Karpas-422 (cell line): ENCODE results near the gene NTM. TPM values are rescaled to one million over a fixed set of nuclear protein-coding genes. Genes with fewer than 3 reads are reported as not detected.
"Not testable (repeated sequence)": the region's sequence is repeated elsewhere in the genome, so short reads cannot be mapped to it uniquely, and the experiment has no call there.

ENCODE experiments used
- DNase-seq: peaks from one replicate; pipeline ENCODE4 v3.0.0-alpha.2; 2015
- H2AFZ ChIP-seq: fragments of 200-600 bp; sonication (generic); 2 replicates; pipeline ENCODE4 v1.6.1; 2014; ENCODE audit warnings: antibody characterized with exemption, low read length, mixed read lengths
- H3K27ac ChIP-seq: fragments of 200-600 bp; sonication (generic); 2 replicates; pipeline ENCODE4 v1.5.1; 2014; ENCODE audit warnings: mild to moderate bottlenecking, low read length, moderate library complexity
- H3K27me3 ChIP-seq: fragments of 200-600 bp; sonication (generic); 2 replicates; pipeline ENCODE4 v1.6.1; 2014; ENCODE audit warnings: low read length, mixed read lengths
- H3K36me3 ChIP-seq: fragments of 200-600 bp; sonication (generic); 2 replicates; pipeline ENCODE4 v1.6.1; 2014; ENCODE audit warnings: low read length, mixed read lengths; ENCODE audit not compliant: insufficient read depth
- H3K4me1 ChIP-seq: fragments of 200-600 bp; sonication (generic); 2 replicates; pipeline ENCODE4 v1.6.1; 2014; ENCODE audit warnings: mild to moderate bottlenecking, low read length, mixed read lengths
- H3K4me2 ChIP-seq: fragments of 200-600 bp; sonication (generic); 2 replicates; pipeline ENCODE4 v1.6.1; 2014; ENCODE audit warnings: low read length, low read depth, mild to moderate bottlenecking; ENCODE audit not compliant: poor library complexity, severe bottlenecking
- H3K4me3 ChIP-seq: fragments of 200-600 bp; sonication (generic); 2 replicates; pipeline ENCODE4 v1.5.1; 2014; ENCODE audit warnings: mild to moderate bottlenecking, antibody characterized with exemption, low read length, mixed read lengths
- H3K79me2 ChIP-seq: fragments of 200-600 bp; sonication (generic); 2 replicates; pipeline ENCODE4 v1.6.1; 2014; ENCODE audit warnings: mild to moderate bottlenecking, low read length, mixed read lengths
- H3K9ac ChIP-seq: fragments of 200-600 bp; sonication (generic); 2 replicates; pipeline ENCODE4 v1.6.0; 2014; ENCODE audit warnings: low read length
- H3K9me2 ChIP-seq: fragments of 200-600 bp; sonication (generic), shearing (Covaris generic); replicated peaks from 2 replicates; pipeline ENCODE4 v1.6.0; 2014; ENCODE audit warnings: mild to moderate bottlenecking, low read length, moderate library complexity; ENCODE audit not compliant: insufficient read depth
- H3K9me3 ChIP-seq: fragments of 300-700, 200-600 bp; sonication (generic); 2 replicates; pipeline ENCODE4 v1.6.1; 2014; ENCODE audit warnings: low read length, mixed read lengths
- H4K20me1 ChIP-seq: fragments of 200-600 bp; sonication (generic); 2 replicates; pipeline ENCODE4 v1.6.1; 2014; ENCODE audit warnings: mild to moderate bottlenecking, antibody characterized with exemption, low read length, low read depth; ENCODE audit not compliant: insufficient read depth
- total RNA-seq: library from RNA; depleted of rRNA; stranded (reverse); fragments of >200 nt; shearing (Covaris generic); gene quantifications from 2 replicates; pipeline ENCODE4 v1.2.3, GENCODE V29; 2014; ENCODE audit warnings: low replicate concordance

The NTM gene
- total RNA-seq, 1 experiment from 2014 or later, result not detected

DNA sequence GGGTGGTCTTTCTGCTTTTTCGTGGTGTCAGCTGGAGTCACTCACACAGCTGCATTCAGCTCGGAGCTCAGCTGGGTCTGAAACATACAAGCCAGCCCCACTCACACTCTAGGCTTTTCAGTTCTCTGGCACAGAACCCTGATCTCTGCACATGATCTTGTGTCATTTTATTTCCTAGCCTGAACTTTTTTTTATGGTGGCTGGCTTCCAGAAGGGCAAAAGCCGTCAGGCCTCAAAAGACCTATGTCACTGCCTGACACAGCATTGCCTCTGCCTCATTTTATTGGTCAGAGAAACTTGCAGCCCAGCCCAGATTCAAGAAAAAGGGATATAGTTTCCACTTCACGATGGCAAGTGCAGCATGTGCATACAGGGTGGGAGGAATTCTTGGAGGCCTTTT, 117.8 kb downstream of the NTM start:
- Histone ChIP-seq H4K20me1 (no peaks in the 10 kb centered on the region), H3K27ac (no peak overlapping the region), H3K4me3 (no peak overlapping the region), H3K9me3 (no peaks in the 10 kb centered on the region), H3K27me3 (no peaks in the 10 kb centered on the region), H3K9ac (no peak overlapping the region), H3K4me2 (no peak overlapping the region), H3K79me2 (no peaks in the 10 kb centered on the region), H3K9me2 (no peaks in the 10 kb centered on the region), H3K36me3 (no peaks in the 10 kb centered on the region), H3K4me1 (no peaks in the 10 kb centered on the region), H2AFZ (no peak overlapping the region)
- DNase-seq, result no peak

DNA sequence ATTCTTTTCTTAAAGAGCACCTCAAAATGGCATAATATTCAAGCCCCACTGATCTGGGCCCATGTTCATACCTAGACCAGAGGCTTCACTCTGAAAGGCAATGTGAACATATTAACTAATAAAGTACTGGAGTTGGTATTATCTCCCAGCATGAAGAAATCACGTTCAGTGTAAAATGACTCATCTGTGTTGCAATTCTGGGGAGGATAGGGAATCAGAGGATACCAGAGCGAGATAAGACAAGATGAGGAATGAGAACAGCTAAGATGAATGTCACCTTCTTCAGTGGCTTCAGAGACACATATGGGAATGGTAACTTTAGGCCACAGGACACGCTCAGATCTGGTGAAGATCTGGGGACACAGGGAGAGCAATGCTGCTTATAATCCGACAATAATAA, 121.1 kb downstream of the NTM start:
- H3K4me2 ChIP-seq, result no peak overlapping the region
- no peaks in the 10 kb centered on the region for H3K9me2 ChIP-seq

DNA sequence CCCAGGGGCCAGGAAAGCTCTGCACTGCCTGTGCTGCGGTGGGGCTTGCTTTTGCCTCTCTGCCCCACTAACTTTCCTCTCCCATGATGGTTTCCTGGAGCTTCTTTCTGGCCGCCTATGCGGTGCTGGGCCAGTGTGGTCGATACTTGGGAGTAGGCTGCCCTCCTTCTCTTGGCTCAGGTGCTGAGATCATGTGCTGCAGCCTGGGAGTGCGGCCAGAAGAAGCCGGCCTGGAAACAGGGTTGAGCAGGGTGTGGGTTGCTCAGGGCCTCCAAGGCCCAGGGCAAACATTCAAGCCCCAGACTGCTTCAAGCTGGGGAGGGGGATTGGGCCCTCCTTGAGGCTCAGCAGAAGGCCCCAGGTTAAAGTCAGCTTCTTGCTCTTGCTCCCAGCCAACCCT, 125.0 kb downstream of the NTM start:
- no peak for DNase-seq
- no peak overlapping the region for H3K4me2 ChIP-seq
- H3K36me3 ChIP-seq, result no peaks in the 10 kb centered on the region
- H4K20me1 ChIP-seq, result no peaks in the 10 kb centered on the region
- H3K9me3 ChIP-seq, result no peaks in the 10 kb centered on the region
- H3K27ac ChIP-seq, result no peak overlapping the region
- no peaks in the 10 kb centered on the region for H3K9me2 ChIP-seq
- no peaks in the 10 kb centered on the region for H3K4me1 ChIP-seq
- H3K79me2 ChIP-seq, result no peaks in the 10 kb centered on the region
- H3K9ac ChIP-seq, result no peak overlapping the region
- H3K4me3 ChIP-seq, result no peak overlapping the region
- H2AFZ ChIP-seq, result no peak overlapping the region
- no peaks in the 10 kb centered on the region for H3K27me3 ChIP-seq

More for the DNA sequence above, 121.1 kb downstream of the NTM start:
- no peaks in the 10 kb centered on the region for H3K4me1 ChIP-seq
- DNase-seq, result no peak
- H3K9me3 ChIP-seq, result no peaks in the 10 kb centered on the region
- no peak overlapping the region for H2AFZ ChIP-seq
- H3K27ac ChIP-seq, result no peak overlapping the region
- no peaks in the 10 kb centered on the region for H3K27me3 ChIP-seq
- H3K36me3 ChIP-seq, result no peaks in the 10 kb centered on the region
- H3K9ac ChIP-seq, result no peak overlapping the region
- no peak overlapping the region for H3K4me3 ChIP-seq
- no peaks in the 10 kb centered on the region for H3K79me2 ChIP-seq
- H4K20me1 ChIP-seq, result no peaks in the 10 kb centered on the region

DNA sequence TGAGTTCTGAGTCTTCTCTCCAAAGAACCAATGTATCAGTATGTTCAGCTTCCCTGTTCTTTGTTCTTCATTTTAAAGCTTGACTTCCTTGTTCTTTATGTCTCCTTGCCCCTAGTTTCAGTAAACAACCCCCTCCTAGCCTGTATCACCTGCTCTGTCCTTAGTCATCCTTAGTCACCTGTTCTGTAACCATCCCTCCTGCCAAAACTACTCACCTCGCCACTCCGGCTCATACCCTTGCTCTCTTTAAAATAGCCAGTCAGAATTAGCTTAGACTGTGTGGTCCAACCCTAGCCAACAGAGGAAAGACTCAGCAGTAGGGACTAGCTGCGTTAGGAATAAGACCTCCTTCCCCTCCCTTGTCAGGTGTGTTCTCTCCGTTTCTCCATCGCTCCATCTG, 127.3 kb downstream of the NTM start:
- H4K20me1 ChIP-seq, H2AFZ ChIP-seq, H3K4me1 ChIP-seq, H3K36me3 ChIP-seq, H3K79me2 ChIP-seq, H3K4me3 ChIP-seq, H3K9me2 ChIP-seq, H3K9ac ChIP-seq, H3K27me3 ChIP-seq, H3K27ac ChIP-seq, H3K9me3 ChIP-seq, DNase-seq, H3K4me2 ChIP-seq: not testable (repeated sequence)

DNA sequence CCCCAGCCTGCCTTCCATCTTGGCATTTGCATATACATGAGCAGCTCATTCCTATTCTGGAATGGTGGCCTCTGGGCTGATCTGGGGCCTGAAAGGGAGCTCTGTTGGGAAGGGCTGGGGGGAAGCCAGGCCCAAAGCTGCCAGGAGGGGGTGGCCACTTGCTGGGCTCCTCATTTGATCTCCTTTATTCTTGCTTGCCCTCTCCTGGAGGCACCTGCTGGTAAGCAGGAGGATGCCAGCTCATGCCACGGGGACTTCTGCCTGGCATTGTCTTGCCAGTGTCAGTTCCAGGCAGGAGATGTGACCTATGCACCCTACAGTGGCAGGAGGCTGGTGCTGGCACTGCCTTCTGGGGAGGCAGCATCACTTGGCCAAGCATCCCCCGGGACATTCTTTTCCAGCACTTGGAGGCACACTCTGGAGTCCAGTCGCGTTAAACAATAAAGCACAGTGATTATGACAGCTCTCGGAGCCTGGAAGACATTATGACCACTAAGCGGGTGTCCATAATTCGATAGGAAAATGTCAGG, 128.3 kb downstream of the NTM start:
- Histone ChIP-seq H3K36me3 (no peaks in the 10 kb centered on the region), H3K27me3 (no peaks in the 10 kb centered on the region), H3K9me3 (no peaks in the 10 kb centered on the region), H3K4me2 (no peak overlapping the region), H3K4me1 (no peaks in the 10 kb centered on the region), H3K9ac (no peak overlapping the region), H4K20me1 (no peaks in the 10 kb centered on the region), H2AFZ (no peak overlapping the region), H3K4me3 (no peak overlapping the region), H3K79me2 (no peaks in the 10 kb centered on the region), H3K9me2 (no peaks in the 10 kb centered on the region), H3K27ac (no peak overlapping the region)
- no peak for DNase-seq

DNA sequence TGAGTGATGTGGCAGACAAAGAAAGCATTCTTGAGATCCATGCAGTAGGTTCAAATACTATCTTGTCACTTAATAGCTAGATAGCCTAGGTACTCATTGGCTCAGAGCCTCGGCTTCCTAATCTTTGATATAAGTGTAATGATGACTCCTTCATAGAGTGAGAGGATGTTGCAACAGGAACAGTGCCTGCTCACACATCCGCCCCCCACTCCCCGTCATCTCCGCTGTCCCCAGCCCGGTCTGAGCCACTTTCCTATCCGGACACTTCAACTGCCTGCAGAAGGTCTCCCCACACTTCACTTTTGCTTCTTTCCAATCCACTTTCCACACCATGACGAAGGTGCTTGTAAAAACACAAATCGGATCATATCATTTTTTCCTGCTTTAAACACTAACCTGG, 128.8 kb downstream of the NTM start:
- no peak for DNase-seq
- H3K27ac ChIP-seq, result no peak overlapping the region

DNA sequence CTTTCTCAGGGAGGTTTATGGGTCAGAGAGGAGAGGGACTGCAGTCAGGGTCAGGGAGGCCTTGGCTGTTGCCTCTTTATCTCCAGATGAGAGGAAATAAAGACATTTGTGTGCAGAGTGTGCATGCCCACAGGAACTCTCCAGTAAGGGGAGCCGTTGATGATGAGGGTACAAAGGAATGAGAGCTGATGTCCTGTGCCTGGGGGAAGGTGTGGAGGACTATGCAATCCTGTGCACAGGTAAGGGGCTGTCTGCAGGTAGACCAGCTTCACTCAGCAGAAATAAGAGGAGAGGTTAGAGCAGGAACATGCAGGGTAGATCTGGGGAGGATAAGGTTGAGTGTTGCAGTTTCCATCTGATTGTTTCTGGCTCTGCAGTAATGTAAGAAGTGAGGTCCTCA, 132.6 kb downstream of the NTM start:
- no peaks in the 10 kb centered on the region for H3K36me3 ChIP-seq
- H4K20me1 ChIP-seq, result no peaks in the 10 kb centered on the region
- no peak overlapping the region for H3K9ac ChIP-seq
- H3K4me3 ChIP-seq, result no peak overlapping the region
- no peak for DNase-seq
- no peak overlapping the region for H3K27ac ChIP-seq
- H3K27me3 ChIP-seq, result no peaks in the 10 kb centered on the region
- H3K79me2 ChIP-seq, result no peaks in the 10 kb centered on the region
- no peak overlapping the region for H3K4me2 ChIP-seq
- no peaks in the 10 kb centered on the region for H3K9me3 ChIP-seq
- no peaks in the 10 kb centered on the region for H3K9me2 ChIP-seq
- no peaks in the 10 kb centered on the region for H3K4me1 ChIP-seq
- H2AFZ ChIP-seq, result no peak overlapping the region

More for the DNA sequence above, 128.8 kb downstream of the NTM start:
- H3K4me2 ChIP-seq, result no peak overlapping the region
- no peak overlapping the region for H3K4me3 ChIP-seq
- no peak overlapping the region for H3K9ac ChIP-seq
- H3K27me3 ChIP-seq, result no peaks in the 10 kb centered on the region
- H2AFZ ChIP-seq, result no peak overlapping the region
- no peaks in the 10 kb centered on the region for H3K36me3 ChIP-seq
- no peaks in the 10 kb centered on the region for H4K20me1 ChIP-seq
- H3K79me2 ChIP-seq, result no peaks in the 10 kb centered on the region
- H3K9me3 ChIP-seq, result no peaks in the 10 kb centered on the region
- H3K9me2 ChIP-seq, result no peaks in the 10 kb centered on the region
- H3K4me1 ChIP-seq, result no peaks in the 10 kb centered on the region

DNA sequence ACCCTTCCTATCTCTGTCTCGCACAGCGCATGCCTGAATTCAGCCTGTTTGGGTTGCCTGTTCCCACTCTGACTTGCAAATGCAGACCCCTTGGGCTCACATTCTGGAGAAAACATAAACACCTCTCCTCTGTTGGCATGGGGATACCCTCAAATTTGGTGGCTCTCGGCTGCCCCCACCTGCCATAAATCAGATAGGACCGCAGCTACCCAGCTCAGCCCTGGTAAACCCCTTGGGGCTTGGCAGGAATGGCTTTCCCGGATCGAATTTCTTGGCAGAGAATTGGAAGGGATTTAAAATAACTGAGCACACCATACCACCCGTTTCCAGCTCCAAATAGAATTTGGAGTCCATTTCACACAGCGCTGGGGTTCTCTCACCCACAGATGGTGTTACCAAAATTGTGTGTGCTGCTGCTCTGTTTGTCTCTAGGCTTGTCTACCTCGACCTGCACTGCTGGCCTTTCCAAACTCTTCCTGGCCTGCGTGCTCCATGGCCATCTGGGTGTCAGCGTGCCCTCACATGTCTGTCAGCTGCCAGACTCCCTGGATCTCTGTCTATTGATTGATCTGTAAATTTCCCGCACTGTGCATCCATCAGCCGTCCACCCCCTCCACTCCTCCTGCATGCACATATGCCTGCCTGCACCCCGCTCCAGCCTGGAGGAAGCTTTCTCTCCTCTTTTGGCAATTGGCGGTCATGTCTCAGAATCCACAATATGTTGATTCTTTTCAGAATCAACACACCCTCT, 134.0 kb downstream of the NTM start:
- Histone ChIP-seq H3K9ac (no peak overlapping the region), H4K20me1 (no peaks in the 10 kb centered on the region), H3K4me2 (no peak overlapping the region), H3K4me3 (no peak overlapping the region), H3K9me3 (no peaks in the 10 kb centered on the region), H3K27ac (no peak overlapping the region), H3K27me3 (no peaks in the 10 kb centered on the region), H3K79me2 (no peaks in the 10 kb centered on the region), H3K9me2 (no peaks in the 10 kb centered on the region), H3K4me1 (no peaks in the 10 kb centered on the region), H3K36me3 (no peaks in the 10 kb centered on the region), H2AFZ (no peak overlapping the region)
- peak; percentile 63 for DNase-seq
